HEK293 (cell line): ENCODE data around the gene ZNF385D.

Experiments used
- CTCF ChIP-seq: fragments of 450-650 bp; formaldehyde crosslinking; IDR thresholded peaks from 2 replicates; pipeline ENCODE4 v1.5.1; 2016; ENCODE audit warnings: missing biosample characterization, missing genetic modification characterization
- HOXA7 ChIP-seq: sonication (generic); formaldehyde crosslinking; IDR thresholded peaks from 2 replicates; pipeline ENCODE4 v1.8.1; 2022; ENCODE audit warnings: missing genetic modification reagents, borderline replicate concordance
- HOXC10 ChIP-seq: sonication (generic); formaldehyde crosslinking; IDR thresholded peaks from 2 replicates; pipeline ENCODE4 v1.8.1; 2023; ENCODE audit warnings: mild to moderate bottlenecking, missing genetic modification reagents
- ZBTB20 ChIP-seq: fragments of 450-650 bp; formaldehyde crosslinking; IDR thresholded peaks from 2 replicates; pipeline ENCODE4 v1.5.1; 2016; ENCODE audit warnings: missing biosample characterization, missing genetic modification characterization
- ZBTB44 ChIP-seq: fragments of 450-650 bp; IDR thresholded peaks from 2 replicates; pipeline ENCODE4 v1.5.1; 2018; ENCODE audit warnings: missing biosample characterization, mild to moderate bottlenecking, missing genetic modification characterization
- ZNF114 ChIP-seq: fragments of 450-650 bp; formaldehyde crosslinking; IDR thresholded peaks from 2 replicates; pipeline ENCODE4 v1.5.0; 2017; ENCODE audit warnings: missing biosample characterization, missing genetic modification characterization
- ZNF274 ChIP-seq, 2 experiments: fragments of 200-500 bp in 1 of 2; fragments of 450-650 bp in 1 of 2; sonication (Bioruptor generic) in 1 of 2; formaldehyde crosslinking in 1 of 2; IDR thresholded peaks; 2 replicates each; pipeline versions ENCODE4 v1.5.1 to v1.6.1; 2014 to 2016; ENCODE audit warnings: borderline replicate concordance in 1 of 2, inconsistent platforms in 1 of 2, low read length in 1 of 2, missing biosample characterization in 1 of 2, missing genetic modification characterization in 1 of 2
- ZNF292 ChIP-seq: fragments of 450-650 bp; formaldehyde crosslinking; IDR thresholded peaks from 2 replicates; pipeline ENCODE4 v1.5.1; 2016; ENCODE audit warnings: low read depth, missing biosample characterization, missing genetic modification characterization, borderline replicate concordance
- ZNF366 ChIP-seq: fragments of 450-650 bp; formaldehyde crosslinking; conservative IDR thresholded peaks from 2 replicates; pipeline ENCODE4 v1.5.1; 2016; ENCODE audit warnings: missing biosample characterization, missing genetic modification characterization
- ZNF404 ChIP-seq: fragments of 450-650 bp; formaldehyde crosslinking; IDR thresholded peaks from 2 replicates; pipeline ENCODE4 v1.5.1; 2017; ENCODE audit warnings: missing biosample characterization, missing genetic modification characterization
- ZNF449 ChIP-seq: fragments of 450-650 bp; formaldehyde crosslinking; IDR thresholded peaks from 2 replicates; pipeline ENCODE4 v1.5.1; 2017; ENCODE audit warnings: missing biosample characterization, mild to moderate bottlenecking, missing genetic modification characterization, moderate library complexity
- ZNF670 ChIP-seq: fragments of 450-650 bp; formaldehyde crosslinking; IDR thresholded peaks from 2 replicates; pipeline ENCODE4 v1.5.1; 2016; ENCODE audit warnings: missing biosample characterization, missing genetic modification characterization, low read depth
- ZNF707 ChIP-seq: fragments of 450-650 bp; formaldehyde crosslinking; IDR thresholded peaks from 2 replicates; pipeline ENCODE4 v1.5.1; 2016; ENCODE audit warnings: missing biosample characterization, missing genetic modification characterization
- ZSCAN30 ChIP-seq: fragments of 450-650 bp; IDR thresholded peaks from 2 replicates; pipeline ENCODE4 v1.5.1; 2018; ENCODE audit warnings: missing biosample characterization, mild to moderate bottlenecking, missing genetic modification characterization, moderate library complexity

GRCh38 chr3:21411058-21411457 lies 340.0 kb downstream of the ZNF385D start:
- TF ChIP-seq ZNF707 (tag by site-specific recombination), result no peak
- no peak for TF ChIP-seq CTCF (tag by site-specific recombination)
- no peak for TF ChIP-seq HOXC10 (CRISPR knock-in tag)
- TF ChIP-seq HOXA7 (CRISPR knock-in tag), result no peak
- no peak for TF ChIP-seq ZNF292
- no peak for TF ChIP-seq ZNF274 (IDR thresholded peaks at IDR 0.05; ENCODE audit: low read length)
- no peak for TF ChIP-seq ZNF274 (tag by site-specific recombination; IDR thresholded peaks at IDR 0.05; ENCODE audit: borderline replicate concordance)
- no peak for TF ChIP-seq ZBTB20 (tag by site-specific recombination)
- TF ChIP-seq ZNF449 (tag by site-specific recombination), result no peak
- TF ChIP-seq ZSCAN30 (tag by site-specific recombination), result no peak
- no peak for TF ChIP-seq ZBTB44 (tag by site-specific recombination)
- no peak for TF ChIP-seq ZNF404 (tag by site-specific recombination)
- no peak for TF ChIP-seq ZNF114 (tag by site-specific recombination)
- TF ChIP-seq ZNF670 (tag by site-specific recombination), result no peak
- TF ChIP-seq ZNF366 (tag by site-specific recombination), result no peak
